ENCODE measurements around the gene TMEM87B. TPM values are rescaled to one million over a fixed set of nuclear protein-coding genes. Genes with fewer than 3 reads are reported as not detected.
A peak's percentile ranks its signal among the peaks of the same experiment; 100 is the strongest.
"Not testable (repeated sequence)": the region's sequence is repeated elsewhere in the genome, so short reads cannot be mapped to it uniquely, and the experiment has no call there.

TMEM87B gene
- total RNA-seq, 2 experiments from 2014 or later = 23.8 to 24.0 TPM

DNA sequence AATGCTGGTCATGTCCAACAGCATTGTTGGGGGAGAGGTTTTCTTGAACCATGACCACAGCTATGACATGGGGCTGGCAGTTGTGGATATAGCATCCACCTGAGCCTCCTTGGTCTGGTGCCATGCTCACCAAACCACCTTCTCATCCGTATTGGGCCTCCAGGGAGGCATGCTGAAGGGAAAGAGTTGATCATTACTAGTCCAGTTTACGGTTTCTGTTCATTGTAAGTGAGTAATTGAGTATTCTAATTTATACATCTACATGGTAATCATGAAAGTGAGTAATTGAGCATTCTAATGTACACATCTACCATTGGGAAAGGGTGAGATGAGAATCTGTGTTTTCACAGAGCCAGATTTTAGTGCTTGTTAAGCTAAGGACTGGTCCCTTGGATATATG is 6.8 kb downstream of the TMEM87B start:
- ChIA-PET POLR2A (no interaction called here), CTCF (no interaction called here)
- no peak overlapping the region for H3K27ac Mint-ChIP-seq
- no peaks in the 10 kb centered on the region for H3K9me3 Mint-ChIP-seq
- no peak for DNase-seq
- no peaks in the 10 kb centered on the region for H3K27me3 Mint-ChIP-seq
- H3K4me1 Mint-ChIP-seq = peaks cover 59% of the 10 kb centered on the region
- peaks cover 63% of the 10 kb centered on the region for H3K36me3 Mint-ChIP-seq (ENCODE audit: low read depth)
- no peak overlapping the region for H3K4me3 Mint-ChIP-seq

DNA sequence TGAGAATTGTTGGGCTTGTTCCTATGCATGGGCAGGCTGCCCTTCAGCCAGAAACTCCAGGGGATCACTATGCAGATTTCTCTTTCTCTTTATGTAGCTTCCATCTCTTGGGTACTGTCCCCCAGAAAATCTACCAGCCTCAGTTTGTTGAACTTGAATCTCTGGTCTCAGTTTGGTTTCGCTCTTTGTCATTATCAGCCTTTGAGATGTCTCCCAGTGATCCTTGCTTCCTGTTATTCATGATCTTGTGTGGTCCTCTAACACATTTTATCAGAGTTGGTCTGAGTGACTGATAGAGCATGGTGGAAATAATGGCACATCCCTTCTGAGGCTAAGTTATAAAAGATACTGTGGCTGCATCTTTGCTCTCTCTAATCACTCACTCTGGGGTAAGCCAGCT is 7.8 kb downstream of the TMEM87B start:
- H3K4me1 Mint-ChIP-seq = peaks cover 52% of the 10 kb centered on the region
- POLR2A ChIA-PET = no interaction called here
- H3K27ac Mint-ChIP-seq = no peak overlapping the region
- H3K27me3 Mint-ChIP-seq = no peaks in the 10 kb centered on the region
- no peak overlapping the region for H3K4me3 Mint-ChIP-seq
- no peak for DNase-seq
- CTCF ChIA-PET = no interaction called here
- no peaks in the 10 kb centered on the region for H3K9me3 Mint-ChIP-seq
- peaks cover 70% of the 10 kb centered on the region for H3K36me3 Mint-ChIP-seq (ENCODE audit: low read depth)

- Mint-ChIP-seq H3K27me3 (no peaks in the 10 kb centered on the region), H3K27ac (peak overlapping the region; percentile 11), H3K4me3 (no peak overlapping the region), H3K9me3 (peaks cover 5% of the 10 kb centered on the region), H3K4me1 (peaks cover 37% of the 10 kb centered on the region), H3K36me3 (ENCODE audit: low read depth) (peaks cover 77% of the 10 kb centered on the region)
- POLR2A ChIA-PET = no interaction called here
- no peak for DNase-seq
- CTCF ChIA-PET = no interaction called here
Observed at GRCh38 chr2:112065486-112065885, 10.4 kb downstream of the TMEM87B start.

DNA sequence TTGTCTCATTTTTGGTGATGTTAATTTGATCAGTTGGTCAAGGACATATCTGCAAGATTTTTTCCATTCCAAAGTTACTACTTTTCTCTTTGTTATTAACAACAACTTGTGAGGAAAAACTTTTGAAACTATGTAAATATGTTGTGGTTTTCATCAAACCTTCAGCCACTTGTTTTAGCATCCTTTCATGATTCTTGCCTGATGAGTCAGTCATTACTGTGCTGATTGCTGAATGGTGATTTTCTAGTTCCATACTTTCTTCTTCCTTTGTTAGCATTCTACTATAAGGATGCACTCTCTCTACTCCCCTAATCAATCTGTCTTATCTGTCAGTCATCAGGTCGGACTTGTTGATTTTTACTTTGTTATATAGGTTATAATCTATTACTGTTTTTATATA is 10.9 kb downstream of the TMEM87B start:
- Mint-ChIP-seq H3K4me1 (peaks cover 37% of the 10 kb centered on the region), H3K9me3 (peaks cover 5% of the 10 kb centered on the region), H3K4me3 (no peak overlapping the region), H3K27ac (peak overlapping the region; percentile 11), H3K27me3 (no peaks in the 10 kb centered on the region), H3K36me3 (ENCODE audit: low read depth) (peaks cover 80% of the 10 kb centered on the region)
- ChIA-PET POLR2A (no interaction called here), CTCF (no interaction called here)
- DNase-seq = no peak

DNA sequence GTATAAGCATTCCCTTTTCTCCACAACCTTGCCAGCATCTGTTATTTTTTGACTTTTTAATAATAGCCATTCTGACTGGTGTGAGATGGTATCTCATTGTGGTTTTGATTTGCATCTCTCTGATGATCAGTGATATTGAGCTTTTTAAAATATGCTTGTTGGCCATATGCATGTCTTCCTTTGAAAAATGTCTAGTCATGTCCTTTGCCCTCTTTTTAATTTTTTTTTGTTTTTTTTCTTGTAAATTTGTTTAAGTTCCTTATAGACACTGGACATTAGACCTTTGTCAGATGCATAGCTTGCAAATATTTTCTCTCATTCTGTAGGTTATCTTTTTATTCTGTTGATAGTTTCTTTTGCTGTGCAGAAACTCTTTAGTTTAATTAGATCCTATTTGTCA is 14.7 kb downstream of the TMEM87B start:
- H3K27ac Mint-ChIP-seq, H3K27me3 Mint-ChIP-seq, H3K4me3 Mint-ChIP-seq, POLR2A ChIA-PET, DNase-seq: not testable (repeated sequence)
- peaks cover 79% of the 10 kb centered on the region for H3K36me3 Mint-ChIP-seq (ENCODE audit: low read depth)
- CTCF ChIA-PET = interaction anchor here (0.6 kb wide), 1 partner anchor 144 kb away, joined by 6 read pairs; no protein-coding TSS in a partner anchor
- peaks cover 18% of the 10 kb centered on the region for H3K9me3 Mint-ChIP-seq
- peaks cover 18% of the 10 kb centered on the region for H3K4me1 Mint-ChIP-seq

DNA sequence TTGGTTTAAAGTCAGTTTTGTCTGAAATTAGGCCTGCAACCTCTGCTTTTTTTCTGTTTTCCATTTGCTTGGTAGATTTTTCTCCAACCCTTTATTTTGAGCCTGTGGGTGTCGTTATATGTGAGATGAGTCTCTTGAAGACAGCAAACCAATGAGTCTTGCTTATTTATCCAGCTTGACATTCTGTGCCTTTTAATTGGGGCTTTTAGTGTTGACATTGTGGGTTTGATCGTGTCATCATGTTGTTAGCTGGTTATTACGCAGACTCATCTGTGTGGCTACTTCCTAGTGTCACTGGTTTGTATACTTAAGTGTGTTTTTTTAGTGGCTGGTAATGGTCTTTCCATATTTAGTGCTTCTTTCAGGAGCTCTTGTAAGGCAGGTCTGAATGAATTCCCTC is 18.8 kb downstream of the TMEM87B start:
- H3K36me3 Mint-ChIP-seq (ENCODE audit: low read depth) = peaks cover 74% of the 10 kb centered on the region
- ChIA-PET POLR2A (no interaction called here), CTCF (no interaction called here)
- H3K9me3 Mint-ChIP-seq = peaks cover 18% of the 10 kb centered on the region
- no peak overlapping the region for H3K4me3 Mint-ChIP-seq
- H3K27me3 Mint-ChIP-seq = no peaks in the 10 kb centered on the region
- H3K27ac Mint-ChIP-seq = no peak overlapping the region
- H3K4me1 Mint-ChIP-seq = peaks cover 14% of the 10 kb centered on the region
- DNase-seq = no peak

DNA sequence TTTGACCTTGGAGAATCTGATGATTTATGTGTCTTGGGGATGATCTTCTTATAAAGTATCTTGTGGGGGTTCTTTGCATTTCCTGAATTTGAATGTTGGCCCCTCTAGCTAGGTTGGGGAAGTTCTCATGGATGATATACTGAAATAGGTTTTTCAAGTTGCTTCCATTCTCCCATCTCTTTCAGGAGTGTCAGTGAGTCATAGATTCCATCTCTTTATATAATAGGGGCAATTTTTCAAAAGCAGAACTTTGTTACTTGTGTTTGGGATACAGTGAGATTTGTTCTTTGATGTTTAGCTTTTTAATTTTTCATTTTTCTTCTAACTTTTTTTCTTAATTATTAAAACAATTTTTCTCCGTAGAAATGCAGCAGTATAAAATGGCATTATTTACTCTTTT is 19.4 kb downstream of the TMEM87B start:
- no peaks in the 10 kb centered on the region for H3K27me3 Mint-ChIP-seq
- no peak for DNase-seq
- H3K36me3 Mint-ChIP-seq (ENCODE audit: low read depth) = peaks cover 75% of the 10 kb centered on the region
- peaks cover 14% of the 10 kb centered on the region for H3K4me1 Mint-ChIP-seq
- peaks cover 14% of the 10 kb centered on the region for H3K9me3 Mint-ChIP-seq
- H3K27ac Mint-ChIP-seq = no peak overlapping the region
- POLR2A ChIA-PET = no interaction called here
- CTCF ChIA-PET = no interaction called here
- H3K4me3 Mint-ChIP-seq = no peak overlapping the region

GRCh38 chr2:112075490-112076260 is 20.6 kb downstream of the TMEM87B start:
- Mint-ChIP-seq H3K4me1 (peaks cover 14% of the 10 kb centered on the region), H3K9me3 (peaks cover 13% of the 10 kb centered on the region)

DNA sequence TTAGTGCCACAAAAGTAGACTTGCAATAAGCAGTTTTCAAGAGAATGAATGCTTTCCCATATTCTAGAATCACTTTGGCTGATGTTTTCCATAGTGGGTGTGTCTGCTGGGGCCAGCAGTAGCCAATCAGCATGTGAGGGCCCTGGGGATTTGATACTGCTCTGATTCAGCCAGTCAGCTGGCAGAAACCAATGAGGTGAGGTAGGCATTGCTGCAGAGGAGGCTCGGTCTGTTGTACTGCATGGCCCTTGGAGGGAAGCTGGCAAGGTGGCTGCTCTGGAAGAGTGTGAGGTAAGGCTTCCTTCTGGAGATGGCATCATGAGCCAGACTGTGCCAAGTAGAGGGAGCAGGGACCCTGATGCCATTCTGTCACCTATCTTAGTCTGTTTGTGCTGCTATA is 22.7 kb downstream of the TMEM87B start:
- no peak overlapping the region for H3K27ac Mint-ChIP-seq
- peaks cover 12% of the 10 kb centered on the region for H3K4me1 Mint-ChIP-seq
- ChIA-PET POLR2A (no interaction called here), CTCF (no interaction called here)
- no peaks in the 10 kb centered on the region for H3K27me3 Mint-ChIP-seq
- no peak for DNase-seq
- H3K36me3 Mint-ChIP-seq (ENCODE audit: low read depth) = peaks cover 71% of the 10 kb centered on the region
- H3K4me3 Mint-ChIP-seq = no peak overlapping the region
- H3K9me3 Mint-ChIP-seq = peaks cover 9% of the 10 kb centered on the region

More at GRCh38 chr2:112075490-112076260, 20.6 kb downstream of the TMEM87B start:
- ChIA-PET POLR2A (no interaction called here), CTCF (no interaction called here)
- Mint-ChIP-seq H3K36me3 (ENCODE audit: low read depth) (peaks cover 69% of the 10 kb centered on the region), H3K27me3 (no peaks in the 10 kb centered on the region), H3K4me3 (no peak overlapping the region), H3K27ac (no peak overlapping the region)
- DNase-seq = no peak

DNA sequence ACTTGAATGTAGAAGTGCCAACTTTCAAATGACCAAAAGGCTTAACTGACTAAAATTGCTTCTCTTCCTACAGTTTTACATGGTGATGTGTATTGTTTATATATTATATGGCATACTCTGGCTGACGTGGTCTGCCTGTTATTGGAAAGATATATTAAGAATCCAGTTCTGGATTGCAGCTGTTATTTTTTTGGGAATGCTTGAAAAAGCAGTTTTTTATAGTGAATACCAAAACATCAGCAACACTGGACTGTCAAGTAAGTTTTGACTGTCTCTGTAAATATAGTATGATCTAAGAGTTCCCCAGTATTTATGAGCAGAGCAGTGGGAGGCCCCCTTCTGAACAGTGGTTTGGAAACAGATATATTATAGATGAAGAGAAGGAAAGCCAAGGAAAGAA is 26.2 kb downstream of the TMEM87B start:
- Mint-ChIP-seq H3K27ac (no peak overlapping the region), H3K4me1 (no peaks in the 10 kb centered on the region), H3K9me3 (no peaks in the 10 kb centered on the region), H3K36me3 (ENCODE audit: low read depth) (peaks cover 71% of the 10 kb centered on the region), H3K4me3 (no peak overlapping the region), H3K27me3 (no peaks in the 10 kb centered on the region)
- CTCF ChIA-PET = no interaction called here
- no peak for DNase-seq
- POLR2A ChIA-PET = no interaction called here

GRCh38 chr2:112084689-112085374 is 29.8 kb downstream of the TMEM87B start:
- Mint-ChIP-seq H3K4me1 (no peaks in the 10 kb centered on the region), H3K4me3 (no peak overlapping the region), H3K27ac (no peak overlapping the region), H3K9me3 (no peaks in the 10 kb centered on the region), H3K27me3 (no peaks in the 10 kb centered on the region), H3K36me3 (ENCODE audit: low read depth) (peaks cover 80% of the 10 kb centered on the region)
- ChIA-PET POLR2A (interaction anchor here (0.7 kb wide), 1 partner anchor 8 kb away, joined by 3 read pairs; no protein-coding TSS in a partner anchor), CTCF (interaction anchor here (0.6 to 0.9 kb wide), 2 partner anchors 9 to 36 kb away, joined by 3 to 4 read pairs; no protein-coding TSS in a partner anchor)
- no peak for DNase-seq

DNA sequence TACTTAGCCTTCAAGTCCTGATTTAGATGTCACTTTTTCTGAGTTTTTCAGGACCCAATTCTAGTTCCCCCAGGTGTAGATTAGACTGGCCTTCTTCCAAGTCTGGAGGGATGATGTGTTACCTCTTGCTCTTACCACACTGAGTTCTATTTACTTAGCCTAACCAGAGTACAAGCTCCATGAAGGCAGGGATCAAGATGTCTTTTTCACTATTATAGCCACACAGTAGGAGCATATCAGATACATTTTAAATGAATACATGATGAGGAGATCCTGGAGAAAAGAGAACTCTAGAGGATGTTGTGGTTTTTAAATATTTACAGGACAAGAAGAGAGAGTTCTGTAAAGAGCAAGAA is 30.3 kb downstream of the TMEM87B start:
- no peak overlapping the region for H3K27ac Mint-ChIP-seq
- H3K9me3 Mint-ChIP-seq = no peaks in the 10 kb centered on the region
- CTCF ChIA-PET = interaction anchor here (0.6 kb wide), 1 partner anchor 8 kb away, joined by 3 read pairs; no protein-coding TSS in a partner anchor
- no peaks in the 10 kb centered on the region for H3K27me3 Mint-ChIP-seq
- POLR2A ChIA-PET = no interaction called here
- H3K36me3 Mint-ChIP-seq (ENCODE audit: low read depth) = peaks cover 84% of the 10 kb centered on the region
- no peaks in the 10 kb centered on the region for H3K4me1 Mint-ChIP-seq
- no peak overlapping the region for H3K4me3 Mint-ChIP-seq
- no peak for DNase-seq

DNA sequence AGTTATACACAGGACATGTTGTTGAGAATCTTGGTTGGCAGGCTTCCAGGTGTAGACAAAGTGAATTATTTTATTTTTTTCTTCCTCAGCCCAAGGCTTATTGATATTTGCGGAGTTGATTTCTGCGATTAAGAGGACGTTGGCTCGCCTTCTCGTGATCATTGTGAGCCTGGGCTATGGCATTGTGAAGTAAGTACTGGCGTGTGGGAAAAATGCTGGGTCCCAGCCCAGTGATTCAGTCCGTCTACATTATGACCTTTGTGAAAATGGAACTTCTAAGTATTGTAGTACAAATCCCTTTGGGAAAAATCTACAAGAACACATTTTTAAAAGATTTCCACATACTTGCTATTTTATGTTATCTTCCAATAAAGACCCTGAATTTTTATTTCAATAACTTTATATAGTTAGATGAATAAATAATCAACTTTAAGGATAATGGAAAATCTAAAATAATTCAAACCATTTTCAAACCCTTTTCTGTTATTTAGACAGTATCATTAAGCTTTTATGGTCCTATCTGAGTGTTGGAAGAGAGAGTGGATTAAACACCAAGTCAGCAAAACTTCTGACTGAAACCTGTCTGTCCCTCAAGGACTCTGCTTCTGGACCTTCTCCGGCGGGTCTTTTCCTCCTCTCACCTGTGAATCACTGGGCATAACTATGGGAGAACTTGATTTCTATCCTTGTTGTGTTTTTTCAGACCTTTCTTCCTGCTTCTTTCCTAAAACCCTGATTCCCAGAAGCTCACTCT is 31.0 kb downstream of the TMEM87B start:
- no peak for DNase-seq
- Mint-ChIP-seq H3K27ac (no peak overlapping the region), H3K4me3 (no peak overlapping the region), H3K9me3 (no peaks in the 10 kb centered on the region), H3K27me3 (no peaks in the 10 kb centered on the region), H3K36me3 (ENCODE audit: low read depth) (peaks cover 82% of the 10 kb centered on the region), H3K4me1 (no peaks in the 10 kb centered on the region)
- CTCF ChIA-PET = no interaction called here
- POLR2A ChIA-PET = no interaction called here

Measured in activated CD4-positive, alpha-beta memory T cell treated with anti-CD3 and anti-CD28 coated beads, Interleukin-2, amount 10 ng/mL, durations not matched to agents 7 days and 5 days (primary cell).